Activated naive CD4-positive, alpha-beta T cell treated with anti-CD3 and anti-CD28 coated beads, Interleukin-2, amount 50 U/mL, for 16 hours (primary cell): ENCODE measurements around the gene SPATA3.
"Not testable (repeated sequence)": the region's sequence is repeated elsewhere in the genome, so short reads cannot be mapped to it uniquely, and the experiment has no call there.

Experiments
- DNase-seq: peaks from one replicate; pipeline ENCODE4 v3.0.0-alpha.2; 2020

SPATA3 gene

DNA sequence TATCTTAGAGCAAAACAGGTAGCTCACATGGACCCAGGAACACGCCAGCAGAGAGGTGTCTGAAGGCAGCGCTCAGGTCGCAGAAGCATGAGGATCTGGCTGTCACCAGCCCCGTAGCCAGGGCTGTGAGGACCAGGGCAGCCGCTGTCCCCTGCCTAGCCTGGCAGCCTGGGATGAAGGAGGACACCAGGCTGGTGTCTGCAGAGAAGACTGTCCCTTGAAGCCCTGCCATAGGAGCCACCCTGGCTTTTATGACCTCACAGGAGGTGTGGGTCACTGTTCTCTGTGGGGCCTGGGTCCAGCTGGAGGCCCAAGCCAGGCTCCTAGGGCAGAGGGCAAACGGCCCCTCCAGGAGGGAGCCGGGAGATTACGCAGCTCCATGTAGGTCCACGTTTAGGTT, at the start of gene SPATA3:
TSS of gene SPATA3 (plus strand) at position 301 of the 400 bp plus-strand sequence. CDS start 113 bp downstream, outside the sequence.
- DNase-seq = no peak

DNA sequence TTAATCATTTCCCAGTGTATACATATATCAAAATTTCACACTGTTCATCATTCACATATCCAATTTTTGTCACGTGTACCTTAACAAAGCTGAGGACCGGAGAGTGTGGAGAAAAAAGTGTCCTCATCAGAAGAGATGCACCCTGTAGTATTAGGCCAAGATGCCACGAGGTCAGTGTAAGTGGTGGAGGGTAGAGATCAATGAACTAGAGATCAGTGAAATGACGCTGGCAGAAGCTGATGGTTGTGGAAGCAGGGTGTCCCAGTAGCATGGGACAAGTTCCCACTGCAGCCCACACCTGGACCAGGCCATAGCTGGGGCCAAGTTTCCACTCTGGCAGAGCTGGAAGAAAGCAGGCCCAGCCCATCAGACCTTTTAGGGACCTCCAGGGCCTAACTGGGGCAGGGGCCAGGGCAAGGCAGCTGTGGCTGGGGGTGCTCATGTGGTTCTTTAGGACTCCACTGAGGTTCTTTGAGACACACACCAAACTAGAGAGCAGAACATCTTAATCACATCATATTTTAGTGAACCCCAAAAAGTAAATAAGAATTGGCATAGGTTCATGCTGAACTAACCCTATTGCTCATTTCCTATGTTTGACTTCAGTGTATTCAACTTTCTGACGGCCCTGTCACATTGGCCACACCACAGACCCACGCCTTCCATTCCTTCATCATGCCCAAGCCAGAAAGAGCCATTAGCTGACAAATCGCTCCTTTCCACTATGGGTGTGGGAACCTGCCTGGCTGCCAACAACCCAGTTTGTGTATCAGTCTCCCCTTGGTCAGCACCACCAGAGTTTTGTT, 49.3 kb upstream of the SPATA3 start:
- DNase-seq = no peak

DNA sequence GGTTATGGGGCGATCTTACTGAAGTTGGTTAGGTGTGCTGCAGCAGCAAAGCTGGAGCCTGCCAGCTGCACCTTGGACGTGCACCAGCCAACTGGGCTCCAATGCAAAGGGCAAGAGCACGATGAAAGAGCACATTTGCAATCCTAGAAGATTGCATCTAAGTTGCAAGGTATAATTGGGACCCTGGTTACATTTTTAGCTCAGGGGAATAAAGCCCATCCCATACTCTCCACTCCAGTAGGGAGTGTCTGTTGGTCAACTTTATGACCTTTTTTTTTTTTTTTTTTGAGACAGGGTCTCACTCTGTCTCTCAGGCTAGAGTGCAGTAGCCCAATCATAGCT, 48.7 kb upstream of the SPATA3 start:
- DNase-seq = no peak

DNA sequence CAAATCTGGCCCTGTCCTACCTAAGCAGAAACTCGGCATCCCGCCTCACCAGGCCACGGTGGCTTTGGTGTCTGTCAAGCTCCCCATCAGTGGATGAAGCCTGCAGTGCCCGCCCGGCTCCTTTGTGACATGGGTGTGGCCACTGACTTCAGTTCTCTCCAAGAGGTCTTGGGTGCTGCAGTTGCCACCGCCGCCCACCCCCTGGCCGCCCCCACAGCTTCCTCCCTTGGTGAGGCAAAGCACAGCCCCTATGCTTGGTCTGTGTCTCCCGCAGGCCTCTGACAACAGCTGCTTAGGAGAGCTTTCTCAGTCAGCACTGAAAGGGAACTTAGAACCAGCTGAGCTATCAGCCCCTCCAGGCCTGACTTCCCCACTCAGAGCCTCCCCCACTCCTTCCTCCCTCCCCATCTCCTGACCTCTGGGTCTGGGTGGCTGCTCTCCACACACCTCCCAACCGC, 48.0 kb upstream of the SPATA3 start:
- DNase-seq = no peak

DNA sequence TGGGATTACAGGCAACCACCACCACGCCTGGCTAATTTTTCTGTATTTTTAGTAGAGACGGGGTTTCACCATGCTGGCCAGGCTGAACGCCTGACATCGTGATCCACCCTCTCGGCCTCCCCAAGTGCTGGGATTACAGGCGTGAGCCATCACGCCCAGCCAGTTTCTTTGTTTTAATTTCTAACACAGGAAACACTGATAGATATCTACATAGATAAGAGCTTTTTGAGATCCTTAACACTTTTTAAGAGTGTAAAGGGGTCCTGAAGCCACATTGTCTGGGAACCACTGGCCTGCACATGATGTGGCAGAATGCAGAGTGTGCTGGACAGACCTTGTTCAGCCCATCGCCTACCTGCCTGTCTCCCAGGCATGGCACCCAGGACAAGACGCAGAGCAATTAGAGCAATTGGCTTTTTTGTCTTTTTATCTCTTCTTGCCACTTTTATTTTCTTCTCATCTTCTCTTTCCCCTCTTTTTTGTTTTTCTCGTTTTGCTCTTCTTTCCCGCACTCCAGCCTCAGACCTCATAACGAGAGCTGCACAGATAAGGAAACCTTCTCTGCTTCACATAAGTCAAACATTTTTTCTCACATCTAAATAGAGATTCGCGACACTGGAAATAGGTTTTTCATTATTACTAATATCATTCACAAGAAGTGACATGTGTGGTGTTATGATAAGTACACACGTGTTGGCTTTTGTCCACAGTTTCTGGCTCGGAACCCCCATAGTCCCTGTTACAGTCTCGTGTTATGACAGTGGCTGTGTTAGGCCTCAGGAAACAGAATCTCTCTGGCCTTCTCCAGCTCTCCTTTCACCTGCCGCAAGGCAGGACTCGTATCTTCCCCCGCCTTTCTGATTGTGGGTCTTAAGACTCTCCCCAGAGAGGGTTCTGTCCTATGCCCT, 45.7 kb upstream of the SPATA3 start:
- no peak for DNase-seq

DNA sequence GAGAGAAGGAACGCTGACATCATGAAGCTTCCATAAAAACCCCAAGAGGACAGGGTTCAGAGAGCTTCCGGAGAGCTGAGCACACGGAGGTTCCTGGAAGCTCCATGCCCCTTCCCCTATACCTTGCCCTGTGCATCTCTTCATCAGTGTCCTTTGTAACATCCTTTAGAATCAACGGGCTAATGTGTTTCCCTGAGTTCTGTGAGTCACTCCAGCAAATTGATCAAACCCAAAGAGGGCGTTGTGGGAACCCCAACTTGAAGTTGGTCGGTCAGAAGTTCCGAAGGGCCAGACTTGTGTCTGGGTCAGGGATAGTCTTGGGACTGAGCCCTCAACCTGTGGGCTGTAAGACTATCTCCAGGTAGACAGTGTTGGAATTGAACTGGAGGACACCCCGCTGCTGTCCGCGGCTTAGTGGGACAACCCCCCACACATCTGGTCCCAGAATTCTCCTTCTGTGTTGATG, 45.0 kb upstream of the SPATA3 start:
- DNase-seq = no peak

DNA sequence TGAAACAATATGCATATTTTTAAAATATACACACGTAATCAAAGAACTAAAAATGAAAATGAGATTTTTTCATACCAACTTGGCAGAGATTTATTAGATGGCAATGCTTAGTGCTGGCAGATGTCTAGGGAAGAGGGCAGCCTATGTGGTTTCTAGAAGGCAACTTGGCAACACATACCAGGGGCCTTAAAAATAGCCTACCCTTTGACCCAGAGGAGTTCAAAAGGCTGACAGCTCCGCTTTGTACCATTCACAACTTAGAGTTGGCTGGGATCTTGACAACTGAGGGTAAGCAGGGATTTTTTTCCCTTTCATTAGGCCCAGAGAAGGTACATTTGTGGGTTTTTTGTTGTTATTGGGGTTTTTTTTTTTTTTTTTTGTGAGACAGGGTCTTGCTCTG, 44.5 kb upstream of the SPATA3 start:
- DNase-seq = no peak

DNA sequence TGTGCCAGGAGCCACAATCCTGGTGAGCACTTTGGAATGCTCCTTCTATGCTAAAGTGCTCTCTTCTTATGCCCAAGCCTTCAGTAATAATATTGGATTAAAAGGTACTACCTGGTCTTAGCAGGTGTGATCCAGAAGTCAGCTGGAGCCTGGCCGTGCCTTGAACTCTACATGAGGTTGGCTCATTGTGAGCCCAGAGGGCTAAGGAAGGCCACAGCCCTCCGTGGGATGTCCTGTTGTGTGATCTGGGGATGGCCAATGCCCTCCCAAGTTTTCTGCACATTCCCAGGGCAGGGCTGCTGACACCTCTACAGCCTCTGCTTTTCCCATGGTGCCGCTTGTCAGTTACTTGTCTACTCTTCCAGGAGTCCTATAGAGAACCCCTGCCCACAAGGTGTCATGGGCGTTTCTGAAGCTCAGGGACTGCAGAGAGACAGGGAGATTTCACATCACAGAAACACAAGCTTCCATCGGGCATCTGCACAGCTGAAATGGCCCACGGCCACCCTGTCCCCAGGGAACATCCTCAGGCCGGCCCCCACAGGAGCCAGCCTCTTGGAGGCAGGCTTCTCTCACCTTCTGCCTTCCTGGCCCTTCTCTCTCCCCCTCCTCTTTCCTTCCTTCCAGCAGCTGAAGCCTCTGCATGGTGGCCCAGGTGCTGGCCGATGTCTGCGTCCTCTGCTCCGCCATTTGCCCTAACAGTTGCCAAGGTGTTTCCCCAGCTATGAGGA, 43.5 kb upstream of the SPATA3 start:
- no peak for DNase-seq

DNA sequence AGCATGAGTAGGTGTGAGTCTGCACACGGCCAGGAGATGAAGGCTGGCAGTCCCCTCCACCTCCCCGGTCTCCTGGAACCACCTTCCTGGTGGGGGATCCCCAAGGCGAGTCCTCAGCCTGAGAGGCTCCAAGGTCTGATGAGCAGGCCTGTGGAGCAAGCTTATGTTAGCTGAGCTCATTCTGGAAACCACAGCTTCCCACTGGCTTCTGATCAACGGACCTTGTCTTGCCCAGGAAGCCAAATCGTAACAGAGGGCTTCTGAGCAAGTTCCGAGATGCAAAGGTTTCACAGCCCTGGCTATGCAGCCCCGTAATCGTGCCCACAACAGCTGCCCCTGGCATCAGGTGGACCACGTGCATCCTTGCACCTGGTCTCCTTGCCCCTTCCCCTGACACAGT, 42.1 kb upstream of the SPATA3 start:
- no peak for DNase-seq

DNA sequence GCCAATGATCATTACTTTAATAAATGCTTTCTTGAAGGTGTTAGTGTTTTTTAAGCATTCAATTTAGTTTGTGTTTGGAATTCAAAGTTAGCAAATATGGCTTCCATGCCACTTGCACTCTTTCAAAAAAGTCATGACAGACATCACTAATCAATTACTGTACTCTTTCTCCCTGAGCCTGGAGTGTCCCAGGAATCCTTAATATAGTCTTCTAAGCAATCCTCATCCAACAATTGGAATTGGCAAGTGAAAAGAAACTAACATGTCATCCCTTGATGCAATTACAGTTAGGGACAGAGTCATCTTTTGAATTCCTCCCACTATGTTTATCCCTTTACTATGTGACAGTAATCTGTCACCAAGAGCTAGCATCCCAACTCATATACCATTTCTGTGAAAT, 41.2 kb upstream of the SPATA3 start:
- no peak for DNase-seq

DNA sequence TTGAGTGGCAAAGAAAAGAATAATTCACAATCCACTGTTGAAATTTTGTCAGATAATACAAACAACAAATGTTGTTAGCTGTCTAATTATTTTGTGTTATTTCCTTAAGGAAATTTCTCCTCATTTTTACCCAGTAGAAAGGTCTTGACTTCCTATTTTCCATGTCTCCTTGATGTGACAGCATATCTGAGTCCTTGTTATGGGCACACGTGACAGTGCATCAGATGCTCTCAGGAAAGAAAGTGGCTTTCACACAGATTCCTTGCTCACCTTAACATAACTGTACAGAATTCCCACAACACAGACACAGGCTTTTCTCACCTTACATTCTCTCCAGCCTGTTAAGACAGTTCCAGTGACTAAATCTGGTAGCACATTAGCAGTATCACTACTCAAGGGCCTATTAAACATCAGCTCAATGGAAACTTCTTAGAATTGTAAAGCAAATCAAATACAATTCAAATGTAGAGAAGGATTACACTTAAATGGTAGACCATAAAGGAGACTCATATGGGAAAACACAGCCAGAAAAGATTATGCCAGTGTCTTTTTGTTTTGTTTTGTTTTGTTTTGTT, 40.7 kb upstream of the SPATA3 start:
- DNase-seq = no peak

DNA sequence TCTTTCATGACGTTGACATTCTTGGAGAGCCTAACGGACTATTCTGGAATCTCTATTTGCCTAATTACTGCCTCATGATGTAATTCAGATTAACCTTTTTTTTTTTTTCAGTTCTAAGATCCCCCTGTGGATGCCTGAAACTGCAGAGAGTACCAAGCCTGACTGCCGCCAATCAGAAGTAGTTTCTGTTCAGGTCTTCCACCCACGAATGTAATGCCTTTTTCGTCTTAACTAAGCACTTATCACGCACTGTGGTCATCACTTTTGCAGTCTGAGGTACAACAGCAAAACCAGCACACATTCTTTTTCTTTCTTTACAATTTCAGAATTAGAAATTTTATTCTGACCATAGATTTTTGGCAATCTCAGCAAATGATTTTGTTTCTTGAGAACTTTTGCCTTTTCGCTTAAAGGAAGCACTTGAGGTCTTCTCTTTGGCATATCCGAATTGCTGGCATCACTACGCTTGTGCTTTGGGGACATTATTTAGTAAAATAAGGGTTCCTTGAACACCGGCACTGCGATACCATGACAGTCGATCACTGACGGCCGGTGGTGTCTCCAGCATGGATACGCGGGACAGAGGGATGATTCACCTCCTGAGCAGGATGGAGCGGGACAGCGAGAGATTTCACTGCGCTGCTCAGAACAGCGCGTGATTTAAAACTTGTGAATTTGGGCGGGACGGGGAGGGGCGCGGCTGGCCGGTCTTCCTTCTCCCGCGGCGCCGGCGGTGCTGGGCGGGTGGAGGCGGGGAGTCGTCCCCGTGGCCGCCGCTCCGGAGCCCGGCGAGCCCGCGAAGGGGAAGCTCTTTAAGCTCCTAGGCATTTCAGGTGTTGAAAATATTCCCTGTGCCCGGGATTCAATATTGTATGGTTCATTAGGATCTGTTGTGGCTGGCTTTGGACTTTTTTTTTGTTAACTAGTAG, 38.8 kb upstream of the SPATA3 start:
- DNase-seq = peak; percentile 32

DNA sequence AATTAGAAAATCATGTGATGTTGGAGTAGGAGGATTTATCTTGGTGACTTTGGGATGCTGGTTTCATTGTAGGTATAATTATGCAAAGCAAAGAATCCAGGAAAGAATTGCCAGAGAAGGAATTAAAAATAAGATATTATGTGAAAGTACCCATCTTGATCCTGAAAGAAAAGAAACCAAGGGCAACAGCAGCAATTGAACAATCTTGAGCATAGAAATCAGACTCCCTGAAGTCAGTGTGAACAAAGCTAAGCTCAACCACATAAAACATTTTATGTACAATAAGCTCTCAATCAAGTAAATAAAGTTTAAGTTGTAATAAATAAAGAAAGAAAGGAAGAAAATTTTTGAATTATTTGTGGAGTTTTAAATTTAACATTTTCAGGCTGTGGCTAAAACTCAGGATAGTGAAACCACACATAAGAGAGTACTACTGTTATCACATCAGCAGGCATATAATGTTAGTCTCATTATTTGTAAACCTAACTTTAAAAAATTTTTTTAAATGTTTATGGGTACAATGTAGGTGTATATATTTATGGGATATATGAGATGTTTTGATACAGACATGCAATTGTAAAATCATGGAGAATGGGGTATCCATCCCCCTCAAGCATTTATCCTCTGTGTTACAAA, 38.0 kb upstream of the SPATA3 start:
- DNase-seq = no peak

DNA sequence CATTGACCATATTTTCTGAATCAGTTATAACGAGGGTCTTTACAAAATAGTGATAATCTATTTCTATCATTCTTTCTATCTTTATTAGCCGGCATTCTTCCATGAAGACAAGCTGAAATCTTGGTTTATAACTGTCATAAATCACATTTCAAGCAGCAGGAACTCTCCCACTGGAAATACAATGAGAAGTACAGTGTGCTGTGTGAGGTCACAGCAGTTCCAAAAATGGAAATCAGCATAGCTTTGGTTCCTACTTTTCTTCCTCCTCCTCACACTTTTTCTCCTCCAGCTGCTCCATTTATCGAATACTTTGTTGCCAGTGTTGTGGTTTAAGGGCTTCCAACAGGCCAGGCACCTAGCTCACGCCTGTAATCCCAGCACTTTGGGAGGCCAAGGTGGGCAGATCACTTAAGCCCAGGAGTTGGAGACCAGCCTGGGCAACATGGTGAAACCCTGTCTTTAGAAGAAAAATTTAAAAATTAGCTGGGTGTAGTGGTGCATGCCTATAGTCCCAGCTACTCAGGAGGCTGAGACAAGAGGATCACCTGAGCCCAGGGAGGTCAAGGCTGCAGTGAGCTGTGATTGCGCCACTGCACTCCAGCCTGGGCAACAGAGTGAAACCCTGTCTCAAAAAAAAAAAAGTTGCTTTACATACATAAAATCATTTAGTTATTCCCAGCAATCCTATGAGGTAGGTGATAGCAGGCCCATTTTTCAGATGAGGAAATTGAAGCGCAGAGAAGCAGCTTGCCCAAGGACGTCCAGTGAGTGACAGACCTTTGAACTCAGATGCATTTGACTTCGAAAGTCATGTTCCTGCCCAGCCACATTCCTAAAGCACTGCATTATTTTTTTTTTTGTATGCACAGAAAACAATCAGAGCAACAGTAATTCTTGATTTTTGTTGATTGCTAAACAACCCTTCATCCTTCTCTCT, 36.8 kb upstream of the SPATA3 start:
- DNase-seq = no peak

DNA sequence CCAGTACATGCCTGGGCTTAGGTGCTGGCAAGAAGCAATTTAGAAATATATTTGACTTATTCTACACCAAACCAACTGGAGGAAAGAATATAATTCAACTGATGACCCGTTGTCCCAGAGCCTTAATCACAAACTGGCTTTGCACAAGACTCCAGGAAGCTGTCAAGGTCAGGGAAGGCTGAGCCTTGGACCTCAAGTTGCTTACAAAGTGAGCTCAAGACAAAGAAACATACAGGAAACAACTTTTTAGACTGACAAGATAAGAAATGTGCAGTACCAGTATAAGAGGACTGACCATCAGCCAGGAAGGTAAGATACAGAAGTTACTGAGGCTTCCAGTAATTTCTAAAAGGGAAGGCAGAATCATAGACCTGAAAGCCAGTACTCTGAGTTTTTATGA, 35.9 kb upstream of the SPATA3 start:
- DNase-seq = no peak

DNA sequence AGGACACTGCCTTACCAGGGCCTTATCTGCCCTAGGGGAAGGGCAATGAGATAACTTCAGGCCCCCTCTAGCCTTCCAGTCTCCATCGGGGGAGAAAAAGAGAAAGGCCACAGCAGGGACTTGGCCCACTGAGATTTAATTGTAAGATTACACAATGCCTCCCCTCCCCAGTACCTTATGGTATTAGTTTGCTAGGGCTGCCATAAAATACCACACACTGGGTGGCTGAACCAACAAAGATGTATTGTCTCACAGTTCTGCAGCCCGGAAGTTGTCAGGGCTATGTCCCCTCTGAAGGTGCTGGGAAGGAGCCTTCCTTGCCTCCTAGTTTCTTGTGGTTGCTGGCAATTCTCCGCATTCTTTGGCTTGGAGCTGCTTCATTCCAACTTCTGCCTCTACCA, 34.8 kb upstream of the SPATA3 start:
- DNase-seq = no peak

DNA sequence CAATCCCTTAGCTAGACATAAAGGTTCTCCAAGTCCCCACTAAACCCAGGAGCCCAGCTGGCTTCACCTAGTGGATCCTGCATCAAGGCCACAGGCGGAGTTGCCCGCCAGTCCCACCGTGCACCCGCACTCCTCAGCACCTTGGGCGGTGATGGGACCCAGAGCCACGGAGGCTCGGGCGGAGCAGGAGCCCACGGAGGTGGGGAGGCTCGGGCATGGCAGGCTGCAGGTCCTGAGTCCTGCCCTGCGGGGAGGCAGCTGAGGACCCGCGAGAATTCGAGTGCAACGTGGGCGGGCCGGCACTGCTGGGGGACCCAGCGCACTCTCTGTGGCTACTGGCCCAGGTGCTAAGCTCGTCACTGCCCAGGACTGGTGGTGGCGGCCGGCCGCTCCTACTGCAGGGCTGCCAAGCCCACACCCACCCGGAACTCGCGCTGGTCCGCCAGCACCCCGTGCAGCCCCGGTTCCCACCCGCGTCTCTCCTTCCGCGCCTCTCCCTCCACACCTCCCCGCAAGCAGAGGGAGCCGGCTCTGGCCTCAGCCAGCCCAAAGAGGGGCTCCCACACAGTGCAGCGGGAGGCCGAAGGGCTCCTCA, 31.7 kb upstream of the SPATA3 start:
- no peak for DNase-seq

DNA sequence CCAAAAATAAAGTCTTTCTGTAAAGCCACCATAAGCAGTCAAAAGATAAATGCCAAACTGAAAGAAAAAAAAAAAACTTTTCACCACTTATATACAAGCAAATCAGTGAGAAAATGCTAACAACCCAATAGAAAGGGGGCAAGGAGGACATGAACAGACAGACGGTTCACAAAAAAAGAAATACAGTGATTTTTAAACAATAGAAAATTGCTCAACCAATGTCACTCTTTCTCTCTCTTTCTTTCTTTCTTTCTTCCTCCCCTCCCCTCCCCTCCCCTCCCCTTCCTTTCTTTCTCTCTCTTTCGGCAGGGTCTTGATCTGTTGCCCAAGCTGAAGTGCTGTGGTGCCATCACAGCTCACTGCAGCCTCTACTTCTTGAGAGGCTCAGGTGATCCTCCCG, 28.8 kb upstream of the SPATA3 start:
- no peak for DNase-seq

DNA sequence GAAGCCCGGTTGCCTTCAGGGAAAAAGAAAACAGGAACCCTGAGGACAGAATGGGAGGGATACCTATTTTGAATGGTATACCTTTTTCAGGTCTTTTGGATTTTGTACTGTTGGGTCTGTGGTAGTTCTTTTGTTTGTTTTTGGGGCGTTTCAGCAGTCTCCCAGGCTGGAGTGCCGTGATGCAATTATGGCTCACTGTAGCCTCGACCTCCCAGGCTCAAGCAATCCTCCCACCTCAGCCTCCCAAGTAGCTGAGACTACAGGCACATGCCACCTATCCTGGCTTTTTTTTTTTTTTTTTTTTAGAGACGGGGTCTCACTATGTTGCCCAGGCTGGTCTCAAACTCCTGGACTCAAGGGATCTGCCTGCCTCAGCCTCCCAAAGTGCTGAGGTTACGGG, 27.6 kb upstream of the SPATA3 start:
- DNase-seq = not testable (repeated sequence)
